Lung (tissue), 12 donors: ENCODE results near the gene NAALADL2. TPM values are rescaled to one million over a fixed set of nuclear protein-coding genes. Genes with fewer than 3 reads are reported as not detected.
A peak's percentile ranks its signal among the peaks of the same experiment; 100 is the strongest.

Experiments
- ATAC-seq: fragments of 200-7000 bp; cut with Tn5 transposase; one replicate; pipeline ENCODE4 v1.9.1; 2020; ENCODE audit warnings: moderate number of reproducible peaks; ENCODE audit not compliant: insufficient read depth, low FRiP score
- DNase-seq, 3 donors: peaks; one replicate each; pipeline ENCODE4 v3.0.0-alpha.2; 2013 to 2017
- H3K27ac ChIP-seq, 2 donors: one replicate each; pipeline ENCODE4 v1.5.1; 2013; ENCODE audit warnings: mild to moderate bottlenecking in 2 of 2, moderate library complexity in 2 of 2, control low read depth in 1 of 2, inconsistent platforms in 1 of 2, low read depth in 1 of 2, low read length in 1 of 2
- H3K27me3 ChIP-seq, 3 donors: one replicate each; pipeline ENCODE4 v1.5.1; 2013; ENCODE audit warnings: low read length in 2 of 3; ENCODE audit not compliant: control insufficient read depth in 3 of 3, insufficient read depth in 3 of 3
- H3K36me3 ChIP-seq, 4 donors: one replicate each; pipeline ENCODE4 v1.5.1; 2013; ENCODE audit warnings: low read length in 4 of 4, mild to moderate bottlenecking in 1 of 4, moderate library complexity in 1 of 4; ENCODE audit not compliant: control insufficient read depth in 4 of 4, insufficient read depth in 4 of 4
- H3K4me1 ChIP-seq, 5 donors: one replicate each; pipeline ENCODE4 v1.5.1; 2013; ENCODE audit warnings: low read length in 5 of 5, mild to moderate bottlenecking in 2 of 5, moderate library complexity in 1 of 5; ENCODE audit not compliant: control insufficient read depth in 5 of 5, insufficient read depth in 5 of 5
- H3K4me3 ChIP-seq: one replicate; pipeline ENCODE4 v1.5.1; 2013; ENCODE audit warnings: mild to moderate bottlenecking, control low read depth, moderate library complexity
- H3K9ac ChIP-seq, 2 donors: one replicate each; pipeline ENCODE4 v1.5.1; 2013; ENCODE audit warnings: low read length in 2 of 2, control low read depth in 1 of 2; ENCODE audit not compliant: insufficient read depth in 1 of 2
- H3K9me3 ChIP-seq, 4 donors: one replicate each; pipeline ENCODE4 v1.5.1; 2013; ENCODE audit warnings: low read length in 3 of 4, mild to moderate bottlenecking in 1 of 4, moderate library complexity in 1 of 4; ENCODE audit not compliant: control insufficient read depth in 4 of 4, insufficient read depth in 3 of 4
- WGBS, 2 donors: extraction: QIAGEN DNeasy Blood & Tissue Kit; methylation state at CpG; one replicate each; pipeline ENCODE4 v1.1.7; 2013; 5-methylcytosine and 5-hydroxymethylcytosine counted together
- polyA plus RNA-seq, 2 donors: library from polyadenylated mRNA; stranded (reverse); fragments of 200-250 nt; gene quantifications; one replicate each; pipeline ENCODE4 v1.2.1, GENCODE V29; 2013
- total RNA-seq, 2 donors: library from RNA; depleted of rRNA in 1 of 2; stranded (reverse); fragments of >200 nt in 1 of 2; gene quantifications; one replicate each; pipeline ENCODE4 v1.2.1, GENCODE V29; 2014 to 2021
- TF ChIP-seq, protein P1 (sequence below): IDR thresholded peaks from 2 replicates; pipeline ENCODE4 v1.5.1; 2012; ENCODE audit warnings: mild to moderate bottlenecking; ENCODE audit errors: control extremely low read depth, extremely low read depth
- donor health status: control.
- donor health status: control.
- donor health status: Bipolar disorder and iron deficiency.
- donor health status: healthy.
- donor health status: DM: yes; HTN: yes; CAD: no.

Gene NAALADL2
- total and polyA plus RNA-seq, 4 donors, result 0.49 to 46.7 (median 4.7) TPM

DNA sequence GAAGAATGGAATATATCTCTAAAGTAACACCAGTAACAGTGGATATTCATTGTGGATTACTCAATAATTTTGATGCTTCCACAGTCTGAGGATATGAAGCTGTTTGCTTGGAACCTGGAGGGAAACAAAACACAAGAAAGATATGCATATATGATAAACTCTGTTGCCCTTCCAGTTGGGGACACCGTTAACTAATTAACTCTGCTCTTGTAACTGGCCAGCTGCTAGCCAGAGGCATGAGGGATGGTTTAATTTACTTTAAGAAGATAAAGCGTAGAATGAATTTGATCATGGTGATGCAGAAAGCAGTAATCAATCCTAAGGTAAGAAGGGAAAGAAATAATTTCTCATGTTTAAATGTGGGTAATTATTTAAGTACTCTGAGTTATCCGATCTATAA is 442.6 kb downstream of the NAALADL2 start:
- H3K36me3 ChIP-seq, result no peaks in the 10 kb centered on the region
- no peaks in the 10 kb centered on the region for H3K9me3 ChIP-seq
- no peak overlapping the region for H3K9ac ChIP-seq
- H3K4me1 ChIP-seq, result no peaks in the 10 kb centered on the region
- no peaks in the 10 kb centered on the region for H3K27me3 ChIP-seq
- no peak for ATAC-seq
- H3K27ac ChIP-seq, result no peak overlapping the region
- no peak overlapping the region for H3K4me3 ChIP-seq
- WGBS, 2 donors, result 92 to 95% methylated on average over 3 of the region's 3 CpGs
- TF ChIP-seq, protein P1, sequence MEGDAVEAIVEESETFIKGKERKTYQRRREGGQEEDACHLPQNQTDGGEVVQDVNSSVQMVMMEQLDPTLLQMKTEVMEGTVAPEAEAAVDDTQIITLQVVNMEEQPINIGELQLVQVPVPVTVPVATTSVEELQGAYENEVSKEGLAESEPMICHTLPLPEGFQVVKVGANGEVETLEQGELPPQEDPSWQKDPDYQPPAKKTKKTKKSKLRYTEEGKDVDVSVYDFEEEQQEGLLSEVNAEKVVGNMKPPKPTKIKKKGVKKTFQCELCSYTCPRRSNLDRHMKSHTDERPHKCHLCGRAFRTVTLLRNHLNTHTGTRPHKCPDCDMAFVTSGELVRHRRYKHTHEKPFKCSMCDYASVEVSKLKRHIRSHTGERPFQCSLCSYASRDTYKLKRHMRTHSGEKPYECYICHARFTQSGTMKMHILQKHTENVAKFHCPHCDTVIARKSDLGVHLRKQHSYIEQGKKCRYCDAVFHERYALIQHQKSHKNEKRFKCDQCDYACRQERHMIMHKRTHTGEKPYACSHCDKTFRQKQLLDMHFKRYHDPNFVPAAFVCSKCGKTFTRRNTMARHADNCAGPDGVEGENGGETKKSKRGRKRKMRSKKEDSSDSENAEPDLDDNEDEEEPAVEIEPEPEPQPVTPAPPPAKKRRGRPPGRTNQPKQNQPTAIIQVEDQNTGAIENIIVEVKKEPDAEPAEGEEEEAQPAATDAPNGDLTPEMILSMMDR, result no peak
- no peak for DNase-seq

- DNase-seq, result peak in 1 of 3 donors; percentile 26
- ATAC-seq, result no peak
- 45 to 86% methylated on average over 2 of the region's 2 CpGs for WGBS, 2 donors
Observed at GRCh38 chr3:175304404-175304803, 445.3 kb downstream of the NAALADL2 start.

DNA sequence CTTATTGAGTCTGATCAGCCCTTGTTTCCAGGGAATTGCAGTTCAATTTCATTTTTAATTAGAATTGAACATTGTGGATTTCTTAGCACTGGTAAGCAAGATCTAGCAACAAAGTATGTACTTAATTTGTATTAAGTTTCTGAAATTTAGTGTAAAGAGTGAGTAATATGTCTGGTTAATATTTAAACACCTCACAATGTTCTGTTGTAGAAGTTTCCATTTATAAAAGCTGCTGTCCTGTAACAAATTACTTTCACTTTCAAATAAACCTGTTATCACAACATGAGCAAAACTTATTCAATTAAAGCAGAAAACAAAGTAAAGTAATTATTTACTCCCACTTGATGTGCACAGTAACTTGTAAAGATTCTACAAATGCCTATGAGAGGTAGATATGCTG is 448.5 kb downstream of the NAALADL2 start:
- TF ChIP-seq, protein P1, result no peak
- DNase-seq, result no peak
- ATAC-seq, result no peak
- Histone ChIP-seq H3K4me1 (no peaks in the 10 kb centered on the region), H3K9me3 (no peaks in the 10 kb centered on the region), H3K9ac (no peak overlapping the region), H3K27ac (no peak overlapping the region), H3K36me3 (no peaks in the 10 kb centered on the region), H3K27me3 (no peaks in the 10 kb centered on the region), H3K4me3 (no peak overlapping the region)

More at GRCh38 chr3:175304404-175304803, 445.3 kb downstream of the NAALADL2 start:
- H3K9ac ChIP-seq, result no peak overlapping the region
- H3K9me3 ChIP-seq, result no peaks in the 10 kb centered on the region
- no peak overlapping the region for H3K27ac ChIP-seq
- no peaks in the 10 kb centered on the region for H3K36me3 ChIP-seq
- TF ChIP-seq, protein P1, result no peak
- no peaks in the 10 kb centered on the region for H3K27me3 ChIP-seq
- H3K4me3 ChIP-seq, result no peak overlapping the region
- H3K4me1 ChIP-seq, result no peaks in the 10 kb centered on the region

DNA sequence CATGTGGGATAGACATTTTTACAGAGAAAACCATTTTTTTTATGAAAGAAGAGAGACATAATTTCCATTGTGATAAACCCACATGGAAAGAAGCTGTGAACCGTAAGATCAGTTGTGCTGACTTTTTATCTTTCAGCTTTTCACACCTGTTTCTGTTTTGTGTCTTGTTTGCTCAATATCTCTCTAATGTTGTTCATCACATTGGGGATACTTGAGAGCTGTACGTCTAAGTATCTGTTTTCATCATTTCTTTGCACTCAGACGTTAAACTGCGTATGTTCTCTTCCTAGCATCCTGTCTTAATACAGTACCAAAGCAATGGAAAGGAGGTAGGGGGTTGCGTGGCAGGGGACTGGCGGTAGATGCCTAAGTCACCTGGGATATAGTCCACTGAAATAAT is 449.0 kb downstream of the NAALADL2 start:
- ATAC-seq, result no peak
- Histone ChIP-seq H3K4me1 (no peaks in the 10 kb centered on the region), H3K9me3 (no peaks in the 10 kb centered on the region), H3K36me3 (no peaks in the 10 kb centered on the region), H3K27ac (no peak overlapping the region), H3K9ac (no peak overlapping the region), H3K27me3 (no peaks in the 10 kb centered on the region), H3K4me3 (no peak overlapping the region)
- DNase-seq, result no peak
- TF ChIP-seq, protein P1, result no peak
- 82 to 85% methylated on average over 6 of the region's 6 CpGs for WGBS, 2 donors
